Heart right ventricle (tissue), 16 donors: ENCODE results near the gene ZNF326. TPM values are rescaled to one million over a fixed set of nuclear protein-coding genes. Genes with fewer than 3 reads are reported as not detected.

Source experiments
- ATAC-seq, 8 donors: fragments of 200-7000 bp; cut with Tn5 transposase; one replicate each; pipeline ENCODE4 v1.9.1; 2020; ENCODE audit warnings: mild to moderate bottlenecking in 8 of 8, moderate library complexity in 8 of 8, moderate number of reproducible peaks in 1 of 8
- DNase-seq, 2 donors: peaks; one replicate each; pipeline ENCODE4 v3.0.0-alpha.2; 2020
- H3K27ac ChIP-seq, 10 donors: fragments of 200-600 bp; sonication (generic) in 2 of 10; one replicate each; pipeline versions ENCODE4 v1.5.0 to v1.8.0; 2020 to 2022; ENCODE audit warnings: mild to moderate bottlenecking in 3 of 10
- H3K27me3 ChIP-seq, 7 donors: fragments of 200-600 bp; one replicate each; pipeline ENCODE4 v1.8.0; 2021 to 2022; ENCODE audit warnings: mild to moderate bottlenecking in 2 of 7
- H3K36me3 ChIP-seq, 9 donors: fragments of 200-600 bp; sonication (generic) in 1 of 9; one replicate each; pipeline versions ENCODE4 v1.5.0 to v1.8.0; 2020 to 2022; ENCODE audit warnings: mild to moderate bottlenecking in 2 of 9
- H3K4me1 ChIP-seq, 9 donors: fragments of 200-600 bp; sonication (generic) in 1 of 9; one replicate each; pipeline versions ENCODE4 v1.5.0 to v1.8.0; 2020 to 2022; ENCODE audit warnings: mild to moderate bottlenecking in 4 of 9
- H3K4me3 ChIP-seq, 10 donors: fragments of 200-600 bp; sonication (generic) in 2 of 10; one replicate each; pipeline versions ENCODE4 v1.5.0 to v1.8.0; 2020 to 2022; ENCODE audit warnings: mild to moderate bottlenecking in 7 of 10, moderate library complexity in 2 of 10
- H3K9me3 ChIP-seq, 11 donors: fragments of 200-600 bp in 10 of 11; sonication (generic) in 2 of 11; one replicate each; pipeline versions ENCODE4 v1.5.0 to v1.8.0; 2013 to 2022; ENCODE audit warnings: mild to moderate bottlenecking in 2 of 11, control low read depth in 1 of 11, moderate library complexity in 1 of 11
- CTCF ChIP-seq, 9 donors: fragments of 200-600 bp; sonication (generic) in 2 of 9; IDR thresholded peaks; one replicate each; pipeline versions ENCODE4 v1.5.0 to v1.8.0; 2021 to 2022; ENCODE audit warnings: antibody characterized with exemption in 9 of 9, mild to moderate bottlenecking in 5 of 9, moderate library complexity in 1 of 9
- WGBS, 2 donors: extraction: QIAGEN DNeasy Blood & Tissue Kit; methylation state at CpG; one replicate each; pipeline ENCODE4 v1.1.7; 2013; ENCODE audit warnings: inconsistent platforms in 1 of 2; 5-methylcytosine and 5-hydroxymethylcytosine counted together
- intact Hi-C, 10 donors: fragments of 100-400 bp; cut with DNase I; formaldehyde crosslinking; loops; one replicate each; pipeline versions ENCODE4 v1.11.1 to v1.14.2; 2022
- polyA plus RNA-seq, 2 donors: library from polyadenylated mRNA; stranded (reverse); fragments of 200-250 nt; gene quantifications; one replicate each; pipeline ENCODE4 v1.2.3, GENCODE V29; 2013
- total RNA-seq, 10 donors: library from RNA; stranded (reverse); fragmentation: NEBNext Ultra II Directional in 3 of 10; extraction: Animal tissue kit (Norgen Biotek cat#: 25700) in 3 of 10; gene quantifications; one replicate each; pipeline versions ENCODE4 v1.2.1 to v1.2.4, GENCODE V29; 2021 to 2023
- donor health status: Arrhythmogenic right ventricular cardiomyopathy.
- donor health status: ischemic (EF 13 %, LVEDD 7.1; RV severe dilation, severe dysfunction).
- donor health status: healthy with polysubstance abuse.
- donor health status: DM: no; HTN: yes; CAD: no.
- donor health status: DM: no; HTN: no; CAD: no.
- donor health status: ischemic (EF 25% LVEDD 6.9; RV normal size, moderate dysfunction).
- donor health status: ischemic (EF 25% LVEDD 5.7; RV mildly dilated, moderate dysfunction).
- donor health status: healthy.
- donor health status: DM: yes; HTN: yes; CAD: no.
- donor health status: Ischemic cardiomyopathy.
- donor health status: ischemic (EF 35%, LVEDD 5.7; RV mildly dilated, moderate dysfunction).
- donor health status: nonischemic (EF 11% LVEDD 7.7; RV severe dilation, severe dysfunction).
- donor health status: DM: yes; HTN: yes; CAD: no.
- donor health status: PGD.
- donor health status: ischemic (EF 29% LVEDD 5.4; RV normal size, mild dysfunction).
- donor health status: nonischemic (EF 23%, LVEDD 6.1; RV moderate dilation, normal function).

ZNF326 gene
- total and polyA plus RNA-seq, 12 donors = 7.6 to 14.3 (median 11.6) TPM

GRCh38 chr1:89962742-89963075, 32.2 kb upstream of the ZNF326 start:
- DNase-seq (no peak), ATAC-seq (no peak)
- WGBS, 2 donors = 94 to 99% methylated on average over 1 of the region's 1 CpG
- no peaks in the 10 kb centered on the region for H3K36me3 ChIP-seq
- intact Hi-C loops = no loop called here
- no peak for TF ChIP-seq CTCF (IDR thresholded peaks at IDR 0.05)
- H3K27ac ChIP-seq = no peak overlapping the region
- H3K4me3 ChIP-seq = no peak overlapping the region
- H3K4me1 ChIP-seq = peaks cover 0 to 21% (median 5%) of the 10 kb centered on the region in 9 donors
- H3K27me3 ChIP-seq = no peaks in the 10 kb centered on the region
- no peaks in the 10 kb centered on the region for H3K9me3 ChIP-seq

GRCh38 chr1:89965193-89965768, 29.6 kb upstream of the ZNF326 start:
- H3K27ac ChIP-seq = peak overlapping the region in 6 of 10 donors; percentile 15 to 59 (median 39)
- H3K4me3 ChIP-seq = no peak overlapping the region
- TF ChIP-seq CTCF (IDR thresholded peaks at IDR 0.05) = no peak
- H3K9me3 ChIP-seq = no peaks in the 10 kb centered on the region
- ATAC-seq = peak in 5 of 8 donors; percentile 38 to 59 (median 52)
- H3K4me1 ChIP-seq = peaks cover 0 to 21% (median 5%) of the 10 kb centered on the region in 9 donors
- DNase-seq = no peak
- 47 to 55% methylated on average over 4 of the region's 4 CpGs for WGBS, 2 donors
- no peaks in the 10 kb centered on the region for H3K36me3 ChIP-seq
- intact Hi-C loops = no loop called here
- H3K27me3 ChIP-seq = no peaks in the 10 kb centered on the region

GRCh38 chr1:89966656-89967055, 28.3 kb upstream of the ZNF326 start:
- no peak for TF ChIP-seq CTCF (IDR thresholded peaks at IDR 0.05)
- no peaks in the 10 kb centered on the region for H3K36me3 ChIP-seq
- H3K27ac ChIP-seq = no peak overlapping the region
- intact Hi-C loops = no loop called here
- no peak overlapping the region for H3K4me3 ChIP-seq
- no peaks in the 10 kb centered on the region for H3K27me3 ChIP-seq
- ATAC-seq (no peak), DNase-seq (no peak)
- H3K4me1 ChIP-seq = peaks cover 0 to 21% (median 5%) of the 10 kb centered on the region in 9 donors
- 47 to 62% methylated on average over 5 of the region's 5 CpGs for WGBS, 2 donors
- no peaks in the 10 kb centered on the region for H3K9me3 ChIP-seq

GRCh38 chr1:89971600-89971999, 23.3 kb upstream of the ZNF326 start:
- peaks cover 0 to 25% (median 4%) of the 10 kb centered on the region in 9 donors for H3K4me1 ChIP-seq
- no peak for ATAC-seq
- intact Hi-C loops = no loop called here
- WGBS, 2 donors = 61 to 83% methylated on average over 1 of the region's 1 CpG
- H3K27me3 ChIP-seq = no peaks in the 10 kb centered on the region
- H3K27ac ChIP-seq = no peak overlapping the region
- no peaks in the 10 kb centered on the region for H3K9me3 ChIP-seq
- H3K4me3 ChIP-seq = no peak overlapping the region
- DNase-seq = no peak
- no peak for TF ChIP-seq CTCF (IDR thresholded peaks at IDR 0.05)
- no peaks in the 10 kb centered on the region for H3K36me3 ChIP-seq
